NT2/D1 (cell line): ENCODE measurements around the gene EFNA4.

Source experiments
- DNase-seq: peaks from one replicate; pipeline ENCODE4 v3.0.0-alpha.2; 2011; ENCODE audit warnings: low read depth, low spot score
- H3K27me3 ChIP-seq: 2 replicates; pipeline ENCODE4 v1.6.0; 2011; ENCODE audit warnings: mild to moderate bottlenecking; ENCODE audit not compliant: insufficient read length, insufficient read depth
- H3K36me3 ChIP-seq: 2 replicates; pipeline ENCODE4 v1.6.1; 2011; ENCODE audit warnings: mild to moderate bottlenecking, low read length, mixed read lengths; ENCODE audit not compliant: insufficient read depth, insufficient read length
- H3K4me1 ChIP-seq: 2 replicates; pipeline ENCODE4 v1.5.1; 2011; ENCODE audit not compliant: insufficient read depth, insufficient read length
- H3K4me3 ChIP-seq: 2 replicates; pipeline ENCODE4 v1.5.1; 2011; ENCODE audit warnings: low read depth; ENCODE audit not compliant: insufficient read length
- H3K9ac ChIP-seq: 2 replicates; pipeline ENCODE4 v1.6.0; 2011; ENCODE audit warnings: low read depth; ENCODE audit not compliant: insufficient read length
- H3K9me3 ChIP-seq: 2 replicates; pipeline ENCODE4 v1.5.1; 2011; ENCODE audit warnings: mild to moderate bottlenecking, low read length; ENCODE audit not compliant: insufficient read depth
- SUZ12 ChIP-seq: IDR thresholded peaks from 2 replicates; pipeline ENCODE4 v1.6.1; 2011; ENCODE audit not compliant: insufficient read length, insufficient read depth; ENCODE audit errors: extremely low read depth
- YY1 ChIP-seq: IDR thresholded peaks from 2 replicates; pipeline ENCODE4 v1.6.1; 2011; ENCODE audit not compliant: insufficient read length, insufficient read depth
- ZNF274 ChIP-seq: IDR thresholded peaks from 2 replicates; pipeline ENCODE4 v1.6.1; 2011; ENCODE audit warnings: mild to moderate bottlenecking, low read depth, low read length

Gene EFNA4

DNA sequence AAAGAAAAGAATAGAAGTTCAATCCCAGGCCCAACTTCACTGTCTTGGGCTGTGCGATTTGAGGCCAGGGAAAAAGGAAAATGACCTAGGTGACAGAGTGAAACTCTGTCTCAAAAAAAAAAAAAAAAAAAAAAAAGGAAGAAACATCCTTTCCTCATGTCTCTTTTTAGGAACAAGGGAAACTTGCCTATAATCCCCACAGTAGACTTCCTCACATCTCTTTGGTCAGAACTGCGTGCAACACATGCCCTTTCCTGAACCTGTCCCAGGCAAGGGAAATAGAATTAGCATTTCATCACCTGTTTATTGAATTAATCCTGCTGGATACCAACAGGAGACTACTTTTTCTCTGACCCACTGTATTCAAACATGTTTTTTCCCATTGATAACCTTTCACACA lies 27.6 kb upstream of the EFNA4 start:
- Histone ChIP-seq H3K4me1 (peaks cover 7% of the 10 kb centered on the region), H3K36me3 (no peaks in the 10 kb centered on the region), H3K27me3 (no peaks in the 10 kb centered on the region), H3K4me3 (no peak overlapping the region), H3K9me3 (no peaks in the 10 kb centered on the region), H3K9ac (no peak overlapping the region)
- DNase-seq, result no peak
- TF ChIP-seq YY1 (no peak), SUZ12 (no peak), ZNF274 (no peak)

- no peaks in the 10 kb centered on the region for H3K9me3 ChIP-seq
- peaks cover 7% of the 10 kb centered on the region for H3K4me1 ChIP-seq
- no peak for TF ChIP-seq YY1
- TF ChIP-seq SUZ12, result no peak
- TF ChIP-seq ZNF274, result no peak
- no peaks in the 10 kb centered on the region for H3K36me3 ChIP-seq
- no peaks in the 10 kb centered on the region for H3K27me3 ChIP-seq
- no peak overlapping the region for H3K4me3 ChIP-seq
- no peak for DNase-seq
- no peak overlapping the region for H3K9ac ChIP-seq
Measured at GRCh38 chr1:155037043-155037442, 26.5 kb upstream of the EFNA4 start.

DNA sequence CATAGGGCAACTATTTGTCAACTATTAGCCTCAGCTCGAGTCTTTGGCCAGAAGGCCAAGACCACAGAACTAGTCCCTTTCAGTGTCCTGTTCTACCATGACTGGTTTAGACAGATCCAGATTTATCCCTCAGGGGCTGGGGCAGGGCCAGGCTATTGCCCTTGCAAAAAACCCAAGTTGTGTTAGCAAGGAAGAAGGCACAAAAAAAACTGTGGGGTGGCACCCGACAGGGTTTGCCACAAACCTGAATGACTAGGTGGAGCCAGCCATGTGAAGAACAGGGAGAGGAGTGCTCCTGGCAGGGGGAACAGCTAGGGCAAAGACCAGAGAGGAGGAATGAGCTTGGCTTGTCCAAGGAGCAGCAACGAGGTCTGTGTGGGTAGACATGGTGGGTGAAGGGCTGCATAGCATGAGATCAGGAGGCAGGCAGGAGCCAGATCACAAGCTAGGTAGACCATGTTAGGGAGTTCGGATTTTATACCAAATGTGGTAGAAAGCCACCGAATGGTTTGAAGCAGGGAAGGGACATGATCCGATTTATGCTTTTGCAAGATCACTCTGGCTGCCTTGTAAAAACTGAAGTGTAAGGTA lies 25.6 kb upstream of the EFNA4 start:
- no peaks in the 10 kb centered on the region for H3K36me3 ChIP-seq
- DNase-seq, result no peak

DNA sequence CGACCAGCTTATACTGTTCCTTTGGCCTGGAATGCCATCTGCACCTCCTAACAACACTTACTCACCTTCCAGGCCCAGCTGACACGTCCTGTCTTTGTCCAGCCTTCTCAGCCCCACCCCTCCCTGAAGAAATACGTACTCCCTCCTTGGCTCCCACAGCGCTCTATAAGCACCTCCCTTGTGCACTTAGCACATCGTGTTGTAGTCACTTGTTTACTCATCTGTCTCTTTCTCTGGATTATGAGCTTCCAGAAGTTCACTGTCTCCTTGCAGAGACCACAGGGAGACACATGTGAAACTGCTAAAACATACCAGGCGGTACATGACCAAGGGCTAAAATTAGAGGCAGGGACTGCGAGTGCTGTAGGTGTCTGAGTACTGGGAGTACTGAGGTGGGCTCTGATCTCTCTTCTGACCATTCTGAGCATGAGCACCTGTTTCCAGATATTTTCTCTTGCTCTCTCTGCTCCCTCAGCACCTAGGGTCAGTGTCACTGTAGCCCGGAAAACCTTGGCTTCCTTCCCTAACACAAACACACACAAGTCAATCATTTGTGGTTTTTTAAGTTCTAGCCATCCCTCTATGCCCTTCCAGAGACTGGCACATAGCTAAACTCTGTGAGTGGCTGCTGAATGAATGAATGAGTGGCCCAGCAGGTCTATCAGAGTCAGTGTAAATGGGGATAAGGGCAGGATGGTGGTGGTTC lies 24.8 kb upstream of the EFNA4 start:
- DNase-seq, result no peak
- Histone ChIP-seq H3K4me1 (peaks cover 9% of the 10 kb centered on the region), H3K27me3 (no peaks in the 10 kb centered on the region), H3K36me3 (no peaks in the 10 kb centered on the region), H3K4me3 (no peak overlapping the region), H3K9ac (no peak overlapping the region), H3K9me3 (no peaks in the 10 kb centered on the region)
- TF ChIP-seq SUZ12, result no peak
- no peak for TF ChIP-seq ZNF274
- TF ChIP-seq YY1, result no peak

More for the DNA sequence above, 25.6 kb upstream of the EFNA4 start:
- Histone ChIP-seq H3K4me3 (no peak overlapping the region), H3K4me1 (peaks cover 8% of the 10 kb centered on the region), H3K27me3 (no peaks in the 10 kb centered on the region), H3K9me3 (no peaks in the 10 kb centered on the region), H3K9ac (no peak overlapping the region)
- TF ChIP-seq SUZ12, result no peak
- TF ChIP-seq ZNF274, result no peak
- no peak for TF ChIP-seq YY1

DNA sequence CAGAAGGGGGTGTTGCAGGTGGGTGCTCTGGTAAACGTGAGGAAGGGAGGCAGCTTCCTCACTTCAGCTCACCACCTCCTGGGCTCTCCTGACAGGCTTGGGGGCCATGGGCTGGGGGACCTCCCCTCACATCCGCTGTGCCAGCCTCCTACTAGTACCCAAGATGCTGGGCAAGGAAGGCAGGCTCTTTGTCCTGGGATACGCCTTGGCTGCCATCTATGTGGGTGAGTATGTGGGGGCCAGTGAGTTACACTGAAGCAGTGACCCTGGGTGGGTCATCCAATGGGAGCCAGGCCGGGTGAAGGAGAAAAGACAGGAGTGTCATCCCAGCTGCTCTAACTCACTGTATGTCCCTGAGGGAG lies 24.3 kb upstream of the EFNA4 start:
- DNase-seq, result no peak
- no peaks in the 10 kb centered on the region for H3K36me3 ChIP-seq
- no peaks in the 10 kb centered on the region for H3K27me3 ChIP-seq
- H3K4me1 ChIP-seq, result peaks cover 12% of the 10 kb centered on the region
- H3K9ac ChIP-seq, result no peak overlapping the region
- no peaks in the 10 kb centered on the region for H3K9me3 ChIP-seq
- TF ChIP-seq ZNF274 (no peak), SUZ12 (no peak), YY1 (no peak)
- no peak overlapping the region for H3K4me3 ChIP-seq

- H3K9me3 ChIP-seq, result no peaks in the 10 kb centered on the region
- H3K27me3 ChIP-seq, result no peaks in the 10 kb centered on the region
- no peak overlapping the region for H3K4me3 ChIP-seq
- TF ChIP-seq YY1 (no peak), SUZ12 (no peak), ZNF274 (no peak)
- DNase-seq, result no peak
- no peak overlapping the region for H3K9ac ChIP-seq
- H3K4me1 ChIP-seq, result peaks cover 22% of the 10 kb centered on the region
- no peaks in the 10 kb centered on the region for H3K36me3 ChIP-seq
Measured at GRCh38 chr1:155040358-155041093, 23.0 kb upstream of the EFNA4 start.

DNA sequence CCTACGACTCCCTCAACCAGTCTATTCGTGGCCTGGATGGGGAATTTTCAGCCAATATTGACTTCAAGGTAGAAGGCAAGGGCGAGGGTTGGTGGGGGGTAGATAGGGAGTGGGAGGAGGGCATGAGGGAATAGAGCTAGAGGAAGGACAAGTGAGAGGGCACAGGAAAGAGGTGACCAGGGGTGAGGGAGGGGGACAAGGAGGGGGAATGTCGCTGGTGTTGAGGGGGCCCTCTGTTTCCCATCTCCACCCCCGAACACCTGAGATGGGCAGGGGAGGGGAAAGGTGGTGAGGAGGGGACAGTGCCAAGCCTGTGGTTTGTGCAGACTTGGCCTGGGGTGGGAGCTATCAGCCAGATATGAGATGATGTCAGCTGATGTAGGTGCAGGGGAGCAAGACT lies 20.8 kb upstream of the EFNA4 start:
- Histone ChIP-seq H3K4me1 (peaks cover 30% of the 10 kb centered on the region), H3K9ac (no peak overlapping the region), H3K27me3 (no peaks in the 10 kb centered on the region), H3K9me3 (no peaks in the 10 kb centered on the region), H3K4me3 (no peak overlapping the region), H3K36me3 (no peaks in the 10 kb centered on the region)
- no peak for TF ChIP-seq YY1
- TF ChIP-seq ZNF274, result no peak
- TF ChIP-seq SUZ12, result no peak
- no peak for DNase-seq
